Stimulated activated CD8-positive, alpha-beta memory T cell treated with anti-CD3 and anti-CD28 coated beads, Interleukin-4, amount 100 ng/mL, for 24 hours (primary cell): Measurements from ENCODE around the gene FIBP.
"Not testable (repeated sequence)": the region's sequence is repeated elsewhere in the genome, so short reads cannot be mapped to it uniquely, and the experiment has no call there.

Source experiments
- DNase-seq: peaks from one replicate; pipeline ENCODE4 v3.0.0-alpha.2; 2020; ENCODE audit warnings: low read depth

FIBP gene

DNA sequence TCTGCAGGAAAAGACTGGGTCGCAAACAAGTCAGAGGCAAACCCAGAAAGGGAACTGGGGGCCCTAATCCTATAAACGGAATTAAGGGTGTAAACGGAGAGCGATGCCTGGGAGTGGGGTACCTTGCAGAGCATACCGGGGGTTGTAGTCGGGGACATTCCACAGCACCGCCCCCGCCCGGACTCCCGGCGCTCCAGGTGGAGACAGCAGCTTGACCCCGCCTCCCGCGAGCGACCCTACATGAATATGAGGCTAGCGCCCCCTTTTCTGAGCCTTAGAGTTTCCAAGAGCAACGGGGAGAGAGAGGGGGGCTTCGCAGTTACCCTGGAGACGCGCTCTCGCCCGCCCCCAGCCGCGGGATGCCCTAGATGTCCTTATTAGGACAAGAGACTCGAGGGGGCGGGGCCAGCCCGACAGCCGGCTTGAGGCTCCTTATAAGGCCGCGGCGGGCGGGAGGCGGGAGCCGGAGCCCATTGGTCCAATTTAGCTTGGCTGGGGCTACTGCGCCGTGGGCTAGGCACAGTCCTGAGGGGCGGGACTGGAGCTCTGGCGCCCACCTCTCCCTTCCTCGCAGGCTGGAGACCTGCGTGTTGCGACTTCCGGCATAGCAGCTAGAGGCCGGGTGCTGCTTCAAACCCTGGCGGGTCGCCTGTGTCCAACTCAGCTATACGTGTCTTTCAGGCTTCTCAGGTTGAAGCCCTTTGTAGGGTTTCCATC, 29.0 kb downstream of the FIBP start:
- peak; percentile 97 for DNase-seq

DNA sequence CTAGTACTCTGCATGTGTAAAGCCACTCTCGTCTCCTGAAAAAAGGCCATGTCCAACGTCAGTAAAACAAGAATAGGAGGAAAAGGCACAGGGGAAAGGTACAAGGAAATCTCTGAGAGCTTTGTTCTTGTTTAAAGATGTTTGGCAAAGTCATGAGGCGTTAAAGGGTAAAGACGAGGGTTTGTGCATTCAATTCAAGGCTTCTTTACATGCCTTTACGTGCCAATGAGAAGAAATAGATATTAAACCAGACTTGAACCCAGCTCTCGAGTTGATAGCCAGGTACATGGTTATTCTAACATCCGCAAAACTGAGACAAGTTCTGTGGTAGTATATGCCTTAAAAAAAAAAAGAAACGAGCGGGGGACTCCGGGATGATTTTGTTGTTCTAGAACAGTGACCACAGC, 29.6 kb downstream of the FIBP start:
- DNase-seq: no peak

DNA sequence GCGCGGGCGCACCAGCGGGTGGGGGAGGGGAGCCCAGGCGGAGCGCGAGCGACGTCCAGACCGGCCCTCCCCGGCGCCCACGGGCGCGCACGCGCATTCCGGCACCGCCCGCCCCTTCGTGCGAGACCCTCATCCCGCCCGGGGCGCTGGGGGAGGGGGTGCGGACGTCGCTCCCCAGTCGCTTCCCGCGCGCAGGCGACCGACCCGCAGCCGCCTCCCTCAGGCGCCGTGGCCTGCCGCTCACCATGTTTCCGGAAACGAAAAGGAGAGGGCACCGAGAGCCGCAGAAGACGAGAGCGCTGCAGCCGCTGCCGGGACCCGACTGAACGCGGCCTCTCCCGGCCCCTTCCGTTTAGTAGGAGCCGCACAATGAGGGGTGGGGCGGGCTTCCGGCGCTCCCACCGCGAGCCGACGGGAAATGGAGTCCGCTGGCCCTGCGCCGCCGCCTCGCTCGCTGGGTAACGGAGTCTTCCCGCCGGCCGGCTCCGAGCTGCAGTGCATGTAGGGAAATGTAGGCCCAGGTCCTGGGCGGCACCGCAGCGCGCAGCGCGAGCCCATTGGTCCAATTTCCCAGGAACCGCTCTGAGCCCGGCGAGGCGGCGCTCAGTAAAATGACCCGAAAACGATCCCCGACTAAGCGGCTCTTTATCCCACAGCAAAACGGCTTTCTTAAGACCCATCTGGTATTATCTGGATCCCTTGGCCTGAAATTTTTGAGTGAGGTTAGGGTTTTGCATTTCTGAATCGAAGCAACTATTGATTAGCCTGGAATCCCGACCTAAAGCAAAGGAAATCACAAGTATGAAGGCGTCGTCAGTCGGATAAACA, 30.2 kb downstream of the FIBP start, which contains the start of gene CFL1:
Gene CFL1, minus strand, starts transcription at position 328 of the 828 bp plus-strand sequence. Its CDS starts 81 bp downstream, at position 247.
- peak; percentile 95 for DNase-seq

DNA sequence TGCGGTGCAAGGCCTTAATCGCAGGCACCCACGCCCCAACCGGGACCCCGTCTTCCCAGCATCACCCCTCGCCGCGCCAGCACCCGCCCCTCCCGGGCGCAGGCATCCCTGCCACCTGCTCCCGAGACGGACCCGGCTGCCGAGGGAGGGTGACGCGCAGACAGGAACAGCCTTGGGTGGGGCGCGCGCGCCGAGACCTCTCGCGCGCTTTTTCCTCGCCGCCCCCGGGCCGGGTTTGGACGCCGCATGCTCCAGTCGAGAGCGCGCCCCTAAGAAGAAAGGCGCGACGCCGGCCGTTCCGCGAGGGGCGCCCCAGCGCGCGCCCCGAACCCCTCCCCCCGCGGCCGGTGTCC, 30.8 kb downstream of the FIBP start:
- DNase-seq: no peak

DNA sequence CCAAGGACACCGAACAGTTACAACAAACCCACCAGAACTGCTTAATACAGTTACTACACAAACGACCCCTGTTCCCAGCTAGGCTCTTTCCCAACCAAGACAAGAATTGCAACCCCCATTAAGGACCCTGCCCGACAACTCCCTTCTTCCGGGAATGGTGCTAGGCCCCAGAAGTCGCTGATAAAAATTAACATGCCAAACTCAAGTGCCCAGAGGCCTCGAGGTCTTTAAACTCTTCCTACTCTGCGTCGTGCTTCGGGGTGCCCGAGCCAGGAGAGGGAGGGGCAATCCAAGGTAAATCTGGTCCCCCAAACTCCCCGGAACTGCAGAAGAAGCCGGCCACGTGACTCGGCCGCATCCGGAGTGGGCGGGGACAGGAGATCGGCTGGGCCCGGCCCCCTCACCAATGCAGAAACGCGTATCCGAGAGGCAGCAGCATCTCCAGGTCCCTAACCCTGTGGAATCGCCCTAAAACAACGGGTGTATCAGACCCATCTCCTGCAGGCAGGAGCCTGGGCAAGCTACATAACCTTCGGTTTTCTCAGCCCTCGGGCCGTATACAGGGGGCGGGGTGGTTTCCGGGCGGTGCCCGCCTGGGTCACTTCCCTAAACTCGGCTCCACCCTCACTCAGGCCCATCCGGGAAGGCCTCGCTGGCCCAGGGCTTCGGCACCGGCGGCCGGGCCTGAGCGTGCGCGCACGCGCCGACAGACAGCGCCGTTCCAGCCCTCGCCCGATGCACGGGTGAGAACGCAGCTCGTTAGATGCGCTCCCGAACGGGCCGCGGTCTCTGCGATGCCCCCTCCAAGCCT, 31.4 kb downstream of the FIBP start:
- peak; percentile 80 for DNase-seq

DNA sequence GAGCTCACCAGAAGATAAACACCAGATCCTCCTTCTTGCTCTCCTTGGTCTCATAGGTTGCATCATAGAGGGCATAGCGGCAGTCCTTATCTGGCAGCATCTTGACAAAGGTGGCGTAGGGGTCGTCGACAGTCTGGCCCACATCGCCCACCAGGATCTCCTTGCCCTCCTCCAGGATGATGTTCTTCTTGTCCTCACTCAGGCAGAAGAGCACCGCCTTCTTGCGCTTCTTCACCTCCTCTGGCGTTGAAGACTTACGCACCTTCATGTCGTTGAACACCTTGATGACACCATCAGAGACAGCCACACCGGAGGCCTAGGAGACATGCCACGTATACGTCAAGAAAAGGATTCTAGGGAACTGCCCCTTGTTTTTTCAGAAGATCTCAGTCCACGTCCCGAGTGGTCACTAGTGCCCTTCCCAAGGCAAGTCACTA, 32.3 kb downstream of the FIBP start:
- DNase-seq: no peak

DNA sequence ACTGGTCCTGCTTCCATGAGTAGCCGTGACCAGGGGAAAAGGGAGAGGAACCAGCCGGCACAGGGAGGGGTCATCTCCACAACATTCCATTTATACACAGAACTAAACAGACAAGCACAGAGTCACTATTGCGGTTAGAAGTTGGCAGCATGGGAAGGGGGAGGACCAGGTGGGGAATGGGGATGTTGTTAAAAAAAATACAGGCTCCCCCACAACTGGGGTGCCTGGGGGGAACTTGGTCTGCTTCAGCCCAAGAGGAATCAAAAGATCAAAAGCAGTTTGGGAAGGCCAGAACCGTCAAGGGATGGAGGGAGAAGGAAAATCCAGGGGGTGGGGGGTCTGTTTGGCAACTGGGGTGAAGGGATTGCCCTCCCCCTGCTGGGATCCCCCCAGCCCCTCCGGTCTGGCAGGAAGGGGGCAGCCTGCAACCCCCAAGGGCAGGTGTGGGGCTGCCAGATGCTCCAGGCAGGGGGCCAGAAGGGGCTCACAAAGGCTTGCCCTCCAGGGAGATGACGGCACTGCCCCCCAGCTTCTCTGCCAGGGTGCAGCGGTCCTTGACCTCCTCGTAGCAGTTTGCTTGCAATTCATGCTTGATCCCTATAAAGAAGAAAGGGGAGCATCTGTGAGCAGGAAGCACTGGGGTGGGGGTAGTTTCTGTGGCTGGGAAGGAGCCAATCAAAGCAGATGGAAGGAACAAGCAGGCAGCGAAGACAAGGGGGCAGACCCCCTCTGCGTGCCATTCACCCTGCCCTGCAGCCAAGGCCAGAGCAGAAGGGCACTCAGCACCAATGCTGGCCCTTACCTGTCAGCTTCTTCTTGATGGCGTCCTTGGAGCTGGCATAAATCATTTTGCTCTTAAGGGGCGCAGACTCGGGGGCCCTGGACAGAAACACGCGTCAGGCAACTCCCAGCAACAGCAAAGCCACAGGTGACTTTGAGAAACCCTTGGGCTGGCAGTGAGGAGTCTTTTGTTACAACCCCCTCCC, 33.1 kb downstream of the FIBP start:
- DNase-seq: no peak

DNA sequence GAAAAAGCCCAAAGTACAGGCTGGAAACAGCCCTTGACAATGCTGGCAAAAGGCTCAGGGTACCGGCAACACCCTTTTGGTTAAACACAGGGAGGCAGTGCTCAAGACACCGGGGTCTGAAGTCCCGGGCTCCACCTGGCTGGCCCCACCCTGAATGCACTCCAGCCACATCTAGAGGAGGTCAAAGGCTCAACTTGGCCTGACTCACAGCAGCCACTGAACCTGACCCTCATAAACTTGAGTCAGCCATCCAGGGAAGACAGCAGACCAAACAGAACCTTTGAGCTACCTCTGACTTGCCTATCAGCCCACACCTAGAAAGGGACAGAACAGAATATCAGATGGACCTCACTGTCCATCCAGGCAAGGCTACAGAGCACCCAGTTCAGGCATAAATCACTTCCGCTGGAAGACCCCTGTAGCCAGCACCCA, 34.1 kb downstream of the FIBP start:
- no peak for DNase-seq

DNA sequence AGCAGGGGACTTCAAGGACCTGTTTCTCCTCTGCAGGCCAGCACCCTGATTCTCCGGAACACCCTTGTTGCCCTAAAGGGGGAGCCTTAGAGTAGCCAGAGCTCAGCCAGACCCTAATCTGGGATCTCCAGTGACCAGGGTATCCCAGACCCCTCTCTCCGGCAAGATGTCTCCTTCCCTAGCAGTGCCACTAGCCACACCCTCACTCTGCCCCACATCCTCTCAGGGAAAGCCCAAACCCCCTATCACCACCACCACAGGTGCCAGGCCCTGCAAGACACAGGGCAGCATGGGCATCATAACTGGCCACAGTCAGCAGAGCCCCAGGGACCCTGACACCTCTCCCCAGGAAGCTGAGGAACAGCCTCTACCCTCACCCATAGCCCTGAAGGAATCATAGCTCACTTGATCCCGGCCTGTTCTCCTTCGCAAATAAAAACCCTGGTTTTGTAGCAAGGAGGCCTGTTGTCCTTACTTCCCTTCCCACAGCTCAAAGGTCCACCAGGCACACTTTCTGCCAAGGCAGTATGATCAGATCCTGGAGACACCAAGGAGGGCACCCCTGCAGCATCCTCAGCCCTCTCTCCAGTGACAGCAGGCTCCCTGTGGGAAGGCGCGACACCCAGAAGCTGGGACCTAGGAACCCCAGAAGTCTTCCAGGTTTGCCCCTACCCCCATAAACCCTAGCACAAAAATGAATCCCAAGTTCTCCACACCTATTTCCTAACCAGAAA, 34.9 kb downstream of the FIBP start:
- DNase-seq: no peak

DNA sequence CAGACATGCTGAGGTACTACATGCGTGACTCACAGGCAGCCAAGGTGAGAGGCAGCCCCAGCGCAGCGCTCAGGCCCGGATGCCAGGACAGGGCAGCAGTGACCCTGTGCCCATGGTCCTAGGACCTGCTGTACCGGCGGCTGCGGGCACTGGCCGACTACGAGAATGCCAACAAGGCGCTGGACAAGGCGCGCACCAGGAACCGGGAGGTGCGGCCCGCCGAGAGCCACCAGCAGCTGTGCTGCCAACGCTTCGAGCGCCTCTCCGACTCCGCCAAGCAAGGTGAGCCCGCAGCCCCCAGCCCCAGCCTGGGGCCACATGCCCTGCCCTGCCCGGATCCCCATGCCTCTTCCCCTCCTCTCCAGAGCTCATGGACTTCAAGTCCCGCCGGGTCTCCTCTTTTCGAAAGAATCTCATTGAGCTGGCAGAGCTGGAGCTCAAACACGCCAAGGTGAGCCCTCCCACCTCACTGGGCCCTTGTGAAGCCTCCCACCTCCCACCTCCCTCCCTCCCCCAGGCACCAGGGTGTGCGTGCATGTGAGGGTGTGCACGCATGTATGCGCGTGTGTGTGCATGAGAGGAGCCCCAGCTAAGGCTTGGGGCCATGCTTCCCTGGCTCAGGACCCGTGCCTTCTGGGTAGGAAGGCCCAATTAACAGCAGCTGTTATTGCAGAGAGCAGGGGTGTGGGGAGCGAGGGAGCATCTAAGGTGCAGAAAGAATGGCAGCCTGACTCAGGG, 35.6 kb downstream of the FIBP start:
- no peak for DNase-seq

DNA sequence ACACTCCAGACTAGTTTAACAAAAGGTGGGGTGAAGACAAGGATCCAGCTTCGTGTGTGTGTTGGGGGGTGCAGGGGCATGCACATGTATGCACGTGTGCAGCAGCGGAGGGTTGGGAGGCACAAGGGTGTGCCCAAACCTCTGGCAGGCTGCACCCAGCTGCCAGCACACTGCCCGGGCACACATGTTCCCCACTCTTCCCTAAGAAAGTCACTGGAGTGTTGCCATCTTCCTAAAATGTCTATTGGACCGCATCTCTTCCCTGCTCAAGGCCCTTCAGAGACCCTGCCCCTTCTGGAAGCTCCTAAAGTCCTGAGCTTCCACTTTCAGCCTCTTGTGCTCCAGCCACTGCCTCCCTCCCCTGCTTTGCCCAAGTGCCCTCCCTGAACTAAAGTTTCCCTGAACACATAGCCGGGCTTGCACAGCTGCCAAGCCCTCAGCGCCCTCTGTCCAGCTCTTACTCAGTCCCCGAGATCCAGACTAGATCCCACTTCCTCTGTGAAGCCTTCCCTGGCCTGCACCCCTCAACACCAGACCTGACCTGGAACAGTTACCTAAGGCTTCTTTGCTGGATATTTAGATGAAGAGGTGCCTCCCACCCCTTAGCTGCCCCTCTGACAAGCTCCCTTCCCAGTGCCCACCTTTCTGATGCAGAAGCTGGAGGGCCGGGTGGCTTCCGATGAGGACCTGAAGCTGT, 36.3 kb downstream of the FIBP start:
- DNase-seq: no peak

DNA sequence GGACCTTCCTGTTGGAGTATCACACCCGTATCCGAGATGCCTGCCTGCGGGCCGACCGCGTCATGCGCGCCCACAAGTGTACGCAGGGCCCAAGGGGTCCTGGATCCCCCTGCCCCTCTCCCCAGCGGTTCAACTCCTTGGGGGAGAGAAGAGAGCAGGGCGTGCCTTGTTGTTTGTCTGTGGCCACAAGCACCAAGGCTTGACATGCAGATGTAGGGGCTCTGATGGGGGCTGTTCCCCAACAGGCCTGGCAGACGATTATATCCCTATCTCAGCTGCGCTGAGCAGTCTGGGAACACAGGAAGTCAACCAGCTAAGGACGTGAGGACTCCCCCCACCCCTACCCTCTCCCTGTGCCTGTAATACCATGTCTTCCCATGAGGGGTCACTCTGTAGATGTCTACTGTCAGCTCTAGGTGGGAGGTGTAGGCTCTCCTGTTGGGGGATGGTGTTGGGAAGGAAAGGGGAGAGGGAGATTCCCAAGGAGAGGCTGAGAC, 37.1 kb downstream of the FIBP start:
- no peak for DNase-seq

DNA sequence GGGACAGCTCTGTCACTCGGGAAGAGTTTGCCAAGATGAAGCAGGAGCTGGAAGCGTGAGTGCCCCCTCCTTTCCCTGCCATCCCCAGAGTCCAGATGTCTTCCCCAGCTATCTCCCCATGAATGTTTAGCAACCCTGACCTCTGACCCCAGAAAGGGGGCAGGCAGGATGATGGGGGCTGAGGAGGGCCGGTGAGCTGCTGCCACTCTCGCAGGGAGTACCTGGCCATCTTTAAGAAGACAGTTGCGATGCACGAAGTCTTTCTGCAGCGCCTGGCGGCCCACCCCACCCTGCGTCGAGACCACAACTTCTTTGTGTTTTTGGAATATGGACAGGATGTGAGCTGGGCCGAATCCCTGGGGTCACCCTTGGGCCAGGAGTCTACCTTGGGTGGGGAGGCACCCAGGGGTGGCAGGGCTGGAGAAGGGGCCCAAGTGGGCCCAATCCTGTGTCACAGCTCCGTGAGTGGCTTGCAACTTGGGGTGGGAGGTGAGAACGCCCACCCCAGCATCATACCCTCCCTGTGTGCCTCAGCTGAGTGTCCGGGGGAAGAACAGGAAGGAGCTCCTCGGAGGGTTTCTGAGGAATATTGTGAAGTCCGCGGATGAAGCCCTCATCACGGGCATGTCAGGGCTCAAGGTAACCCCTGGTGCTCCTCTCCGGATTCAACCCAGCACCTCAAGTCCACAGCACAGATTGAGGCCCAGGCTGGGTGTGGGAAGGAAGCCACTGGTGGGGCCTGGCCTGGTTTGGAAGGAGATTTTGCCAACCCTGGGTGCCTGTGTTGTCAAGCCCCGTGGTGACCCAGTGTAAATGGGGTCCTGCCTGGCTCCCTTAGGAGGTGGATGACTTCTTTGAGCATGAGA, 37.8 kb downstream of the FIBP start:
- DNase-seq: no peak

DNA sequence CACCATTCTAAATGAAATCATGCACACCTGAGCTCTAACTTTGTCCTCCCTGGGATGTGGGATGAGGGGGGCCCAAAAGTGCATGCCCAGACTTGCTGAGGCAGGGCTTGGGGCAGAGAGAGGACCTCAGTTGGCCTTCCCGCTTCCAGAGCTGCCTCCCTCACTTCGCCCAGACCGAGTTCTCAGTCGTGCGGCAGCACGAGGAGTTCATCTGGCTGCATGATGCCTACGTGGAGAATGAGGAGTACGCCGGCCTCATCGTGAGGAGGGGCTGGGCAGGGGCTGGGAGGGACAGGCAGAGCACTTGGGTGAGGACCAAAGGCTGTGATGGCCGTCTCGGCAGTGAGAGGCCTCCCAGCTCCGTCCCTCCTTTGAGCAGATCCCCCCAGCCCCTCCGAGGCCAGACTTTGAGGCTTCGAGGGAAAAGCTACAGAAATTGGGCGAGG, 38.5 kb downstream of the FIBP start:
- DNase-seq: no peak

DNA sequence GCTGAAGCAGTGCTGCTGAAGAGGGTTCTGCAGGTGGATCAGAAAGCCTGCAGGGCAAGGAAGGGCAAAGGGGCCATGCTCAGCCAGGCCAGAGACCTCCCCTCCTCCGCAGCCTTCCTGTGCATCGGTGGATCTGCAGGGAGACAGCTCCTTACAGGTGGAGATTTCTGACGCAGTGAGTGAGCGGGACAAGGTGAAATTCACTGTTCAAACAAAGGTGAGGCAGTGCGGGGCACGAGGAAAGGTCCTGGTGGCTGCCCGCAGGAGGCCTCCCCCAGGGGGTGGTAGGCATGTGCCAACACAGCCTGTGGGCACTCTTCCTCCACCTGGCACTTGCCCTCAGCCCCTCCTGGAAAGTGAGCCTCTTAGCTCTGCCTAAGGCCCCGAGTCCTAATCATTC, 38.9 kb downstream of the FIBP start:
- DNase-seq: no peak

DNA sequence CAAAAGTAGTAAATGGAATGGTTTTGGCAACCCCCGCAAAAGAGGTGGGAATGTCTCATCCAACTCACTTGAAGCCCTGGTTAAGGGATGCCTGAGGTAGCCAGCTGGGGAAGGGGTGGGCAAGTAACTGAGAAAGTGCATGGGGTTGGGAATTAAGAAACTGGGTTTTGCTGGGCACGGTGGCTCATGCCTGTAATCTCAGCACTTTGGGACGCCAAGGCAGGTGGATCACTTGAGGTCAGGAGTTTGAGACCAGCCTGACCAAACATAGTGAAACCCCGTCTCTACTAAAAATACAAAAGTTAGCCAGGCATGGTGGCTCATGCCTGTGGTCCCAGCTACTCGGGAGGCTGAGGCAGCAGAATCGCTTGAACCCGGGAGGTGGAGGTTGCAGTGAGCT, 39.6 kb downstream of the FIBP start:
- DNase-seq: not testable (repeated sequence)

DNA sequence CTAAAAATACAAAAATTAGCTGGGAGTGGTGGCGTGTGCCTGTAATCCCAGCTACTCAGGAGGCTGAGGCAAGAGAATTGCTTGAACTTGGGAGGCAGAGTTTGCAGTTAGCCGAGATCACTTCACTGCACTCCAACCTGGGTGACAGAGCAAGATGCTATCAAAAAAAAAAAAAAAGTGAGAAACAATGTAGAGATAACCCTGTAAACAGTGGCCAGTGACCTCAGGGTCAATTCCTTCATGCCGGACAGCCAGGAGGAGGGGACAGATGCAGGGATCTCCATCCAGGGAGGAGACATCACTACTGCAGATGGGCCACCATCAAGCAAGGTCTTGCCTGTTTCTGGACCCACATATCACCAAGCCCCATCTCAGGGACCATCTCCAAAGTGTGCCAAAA, 40.5 kb downstream of the FIBP start:
- no peak for DNase-seq
